GM13977 (cell line): ENCODE data around the gene ZFP36L2.

Source experiments
- DNase-seq: peaks from one replicate; pipeline ENCODE4 v3.0.0; 2012; ENCODE audit warnings: low spot score
- in situ Hi-C: fragments of 300-500 bp; cut with MboI; formaldehyde crosslinking; loops from one replicate; pipeline ENCODE4 v1.12.0; 2022; ENCODE audit warnings: low sequenced_read_pairs, low pct_unique_long_range_greater_than_20kb, mixed read lengths, inconsistent platforms; ENCODE audit not compliant: unreplicated experiment
- TF ChIP-seq, protein P1 (sequence below): IDR thresholded peaks from 2 replicates; pipeline ENCODE4 v1.5.1; 2012; ENCODE audit warnings: mild to moderate bottlenecking, control low read depth; ENCODE audit not compliant: insufficient read depth; ENCODE audit errors: extremely low read depth, missing control alignments

ZFP36L2 gene

DNA sequence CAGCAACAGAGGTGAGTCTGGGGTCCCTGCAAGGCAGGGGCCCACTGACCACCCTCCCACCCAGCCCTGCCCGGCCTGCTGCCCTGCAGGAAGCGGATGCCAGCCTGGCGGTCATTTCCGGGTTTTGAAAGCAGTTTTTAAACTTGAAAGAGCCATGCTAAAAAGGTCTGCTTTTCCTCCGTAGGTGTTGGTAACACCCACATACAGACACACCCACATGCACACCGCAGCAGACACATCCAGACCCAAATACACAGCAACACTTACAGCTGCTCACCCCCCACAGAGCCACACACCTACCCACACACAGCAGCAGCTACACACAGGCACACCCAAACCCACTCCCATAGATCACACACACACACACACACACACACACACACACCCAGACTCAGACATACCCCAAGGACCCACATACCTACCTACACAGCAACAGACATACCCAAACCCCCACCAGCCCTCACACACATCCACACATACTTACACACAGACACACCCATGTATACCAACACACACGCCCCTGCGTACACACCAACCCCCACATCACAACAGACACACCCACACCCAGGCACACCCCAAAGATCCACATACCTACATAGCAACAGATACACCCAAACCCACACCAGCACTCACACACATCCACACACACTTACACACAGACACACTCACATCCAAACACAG, 7.6 kb downstream of the ZFP36L2 start:
- in situ Hi-C loops: no loop called here
- TF ChIP-seq, protein P1, sequence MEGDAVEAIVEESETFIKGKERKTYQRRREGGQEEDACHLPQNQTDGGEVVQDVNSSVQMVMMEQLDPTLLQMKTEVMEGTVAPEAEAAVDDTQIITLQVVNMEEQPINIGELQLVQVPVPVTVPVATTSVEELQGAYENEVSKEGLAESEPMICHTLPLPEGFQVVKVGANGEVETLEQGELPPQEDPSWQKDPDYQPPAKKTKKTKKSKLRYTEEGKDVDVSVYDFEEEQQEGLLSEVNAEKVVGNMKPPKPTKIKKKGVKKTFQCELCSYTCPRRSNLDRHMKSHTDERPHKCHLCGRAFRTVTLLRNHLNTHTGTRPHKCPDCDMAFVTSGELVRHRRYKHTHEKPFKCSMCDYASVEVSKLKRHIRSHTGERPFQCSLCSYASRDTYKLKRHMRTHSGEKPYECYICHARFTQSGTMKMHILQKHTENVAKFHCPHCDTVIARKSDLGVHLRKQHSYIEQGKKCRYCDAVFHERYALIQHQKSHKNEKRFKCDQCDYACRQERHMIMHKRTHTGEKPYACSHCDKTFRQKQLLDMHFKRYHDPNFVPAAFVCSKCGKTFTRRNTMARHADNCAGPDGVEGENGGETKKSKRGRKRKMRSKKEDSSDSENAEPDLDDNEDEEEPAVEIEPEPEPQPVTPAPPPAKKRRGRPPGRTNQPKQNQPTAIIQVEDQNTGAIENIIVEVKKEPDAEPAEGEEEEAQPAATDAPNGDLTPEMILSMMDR: no peak
- peak; percentile 53 for DNase-seq

DNA sequence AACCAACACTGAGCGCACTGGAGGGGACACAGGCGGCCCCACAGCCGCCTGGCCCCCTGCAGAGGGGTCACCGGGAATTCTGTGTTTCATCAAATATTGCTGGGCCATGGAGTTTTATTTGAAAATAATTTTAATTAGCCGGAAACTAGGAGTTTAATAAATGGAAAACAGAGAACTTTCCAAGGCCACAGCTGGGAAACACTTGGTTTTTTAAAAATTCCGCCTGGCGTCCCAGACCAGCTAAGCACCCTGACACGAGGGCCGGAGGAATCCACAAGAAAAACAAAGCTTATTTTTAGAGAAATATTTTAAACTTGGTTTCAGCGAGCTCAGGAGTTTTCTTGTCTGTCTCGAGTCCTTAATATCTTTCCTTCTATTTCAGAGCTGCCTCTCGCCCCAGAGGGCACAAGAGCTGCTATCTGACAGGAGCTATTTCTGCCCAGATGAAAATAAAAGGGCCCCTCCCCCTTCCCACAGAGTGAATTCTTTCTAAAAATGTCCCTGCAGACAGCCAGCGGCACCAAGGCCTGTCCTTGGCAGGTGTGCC, 8.2 kb downstream of the ZFP36L2 start:
- in situ Hi-C loops: no loop called here
- TF ChIP-seq, protein P1: no peak
- DNase-seq: no peak

DNA sequence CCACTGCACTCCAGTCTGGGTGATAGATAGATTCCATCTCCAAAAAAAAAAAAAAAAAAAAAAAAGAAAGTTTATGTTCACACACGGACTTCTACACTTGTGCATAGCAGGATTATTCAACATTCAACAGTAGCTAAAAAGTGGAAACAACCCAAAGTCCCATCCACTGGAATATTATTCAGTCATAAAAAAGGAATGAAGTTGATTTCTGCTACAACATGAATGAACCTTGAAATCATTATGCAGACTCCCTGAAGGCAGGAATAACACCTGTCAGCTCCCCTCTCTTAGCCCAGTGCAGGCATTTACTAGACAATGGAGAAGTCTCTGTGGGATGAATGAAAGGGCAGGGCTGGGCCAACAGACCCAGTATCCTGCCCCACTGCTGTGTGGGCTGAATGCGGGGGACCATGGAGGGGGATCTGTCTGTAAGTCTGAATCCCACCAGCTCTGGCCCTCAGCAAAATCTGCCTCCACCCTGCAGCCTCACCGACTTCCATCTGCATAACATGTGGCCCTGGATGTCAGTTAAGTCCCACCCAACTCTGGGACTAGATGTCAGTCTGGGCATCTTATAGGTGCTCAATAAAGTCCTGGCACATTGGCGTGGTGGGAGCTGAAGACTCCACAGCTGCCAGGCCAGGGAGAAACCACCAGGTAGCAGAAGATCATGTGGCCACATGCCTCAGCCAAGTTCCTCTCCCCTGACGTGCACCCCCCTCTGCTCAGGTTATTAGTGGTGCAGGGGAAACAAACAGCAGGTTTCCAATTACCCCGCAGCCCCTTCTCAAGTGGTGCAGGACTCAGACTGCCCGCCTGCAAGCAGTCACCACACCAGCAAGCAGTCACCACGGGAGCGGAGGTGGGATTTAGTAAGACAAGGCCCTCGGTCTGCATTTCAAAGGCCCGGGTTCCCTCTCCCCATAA, 8.9 kb downstream of the ZFP36L2 start:
- DNase-seq: no peak
- TF ChIP-seq, protein P1: no peak
- in situ Hi-C loops: no loop called here

DNA sequence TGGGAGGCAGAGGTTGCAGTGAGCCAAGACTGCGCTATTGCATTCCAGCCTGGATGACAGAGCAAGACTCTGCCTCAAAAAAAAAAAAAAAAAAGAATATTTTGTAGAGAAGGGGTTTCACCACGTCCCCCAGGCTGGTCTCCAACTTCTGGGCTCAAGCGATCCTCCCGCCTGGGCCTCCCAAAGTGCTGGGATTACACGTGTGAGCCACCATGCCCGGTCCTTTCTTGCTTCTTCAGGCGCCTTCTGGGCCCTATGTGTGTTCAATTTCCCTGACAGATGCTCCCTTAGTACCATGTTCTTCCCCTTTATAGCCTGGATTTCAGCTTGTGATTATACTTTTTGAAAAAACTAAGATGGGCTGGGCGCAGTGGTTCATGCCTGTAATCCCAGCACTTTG, 9.8 kb downstream of the ZFP36L2 start:
- in situ Hi-C loops: no loop called here
- TF ChIP-seq, protein P1: no peak
- DNase-seq: no peak

DNA sequence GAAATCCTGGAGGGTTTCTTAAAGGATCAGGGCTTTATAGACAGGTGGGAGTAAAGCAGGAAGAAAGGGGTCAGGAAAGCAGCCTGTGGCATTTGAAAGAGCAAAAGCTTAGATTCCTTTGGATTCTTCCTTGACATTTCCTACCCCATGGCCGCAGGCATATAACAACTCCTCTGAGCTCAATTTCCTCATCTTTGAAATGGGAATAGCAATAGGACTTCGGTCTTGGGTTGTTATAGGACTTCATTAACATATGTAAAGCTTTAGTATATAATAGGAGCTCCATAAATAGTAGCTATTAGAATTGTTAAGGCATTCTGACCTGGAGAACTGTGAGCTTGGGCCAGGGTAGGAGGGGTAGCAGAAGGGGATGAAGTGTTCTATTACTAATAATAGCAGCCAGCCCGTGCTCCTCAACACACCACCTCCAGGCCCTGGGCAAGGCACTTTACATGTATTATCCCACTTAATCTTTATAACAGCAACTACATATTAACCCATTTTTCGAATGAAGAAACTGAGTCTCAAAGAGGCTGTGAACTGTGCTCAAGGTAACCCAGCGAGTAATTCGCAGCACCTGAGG, 10.6 kb downstream of the ZFP36L2 start:
- TF ChIP-seq, protein P1: no peak

DNA sequence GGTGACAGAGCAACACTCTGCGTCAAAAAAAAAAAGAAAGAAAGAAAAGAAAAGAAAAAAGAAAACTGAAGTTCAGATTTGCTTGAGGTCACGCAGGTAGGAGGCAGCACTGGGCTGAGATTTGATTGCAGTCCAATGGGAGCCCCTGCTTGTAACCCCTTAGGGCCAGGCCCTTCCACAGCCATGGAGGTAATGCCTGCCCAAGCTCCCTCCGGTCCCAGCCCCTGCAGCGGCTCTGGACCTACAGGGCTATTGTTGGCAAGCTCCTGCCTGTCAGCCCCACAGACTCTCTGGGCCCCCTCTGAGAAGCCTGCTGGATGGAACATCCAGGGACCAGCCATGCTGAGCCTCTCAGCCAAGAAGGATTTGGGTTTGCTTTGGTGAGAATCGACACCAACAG, 12.2 kb downstream of the ZFP36L2 start:
- TF ChIP-seq, protein P1: no peak
- in situ Hi-C loops: no loop called here
- no peak for DNase-seq

More for the DNA sequence above, 10.6 kb downstream of the ZFP36L2 start:
- no peak for DNase-seq
- in situ Hi-C loops: no loop called here
